22Rv1 (cell line): Measurements from ENCODE around the gene NSG1.

Experiments
- H3K27ac ChIP-seq: fragments of 450-650 bp; 2 replicates; pipeline ENCODE4 v1.5.1; 2017
- ZFX ChIP-seq: fragments of 450-650 bp; IDR thresholded peaks from 2 replicates; pipeline ENCODE4 v1.6.1; 2017; ENCODE audit warnings: antibody characterized with exemption, borderline replicate concordance
- TF ChIP-seq, protein P1 (sequence below): fragments of 450-650 bp; IDR thresholded peaks from 2 replicates; pipeline ENCODE4 v1.5.1; 2017; ENCODE audit warnings: mild to moderate bottlenecking

NSG1 gene

DNA sequence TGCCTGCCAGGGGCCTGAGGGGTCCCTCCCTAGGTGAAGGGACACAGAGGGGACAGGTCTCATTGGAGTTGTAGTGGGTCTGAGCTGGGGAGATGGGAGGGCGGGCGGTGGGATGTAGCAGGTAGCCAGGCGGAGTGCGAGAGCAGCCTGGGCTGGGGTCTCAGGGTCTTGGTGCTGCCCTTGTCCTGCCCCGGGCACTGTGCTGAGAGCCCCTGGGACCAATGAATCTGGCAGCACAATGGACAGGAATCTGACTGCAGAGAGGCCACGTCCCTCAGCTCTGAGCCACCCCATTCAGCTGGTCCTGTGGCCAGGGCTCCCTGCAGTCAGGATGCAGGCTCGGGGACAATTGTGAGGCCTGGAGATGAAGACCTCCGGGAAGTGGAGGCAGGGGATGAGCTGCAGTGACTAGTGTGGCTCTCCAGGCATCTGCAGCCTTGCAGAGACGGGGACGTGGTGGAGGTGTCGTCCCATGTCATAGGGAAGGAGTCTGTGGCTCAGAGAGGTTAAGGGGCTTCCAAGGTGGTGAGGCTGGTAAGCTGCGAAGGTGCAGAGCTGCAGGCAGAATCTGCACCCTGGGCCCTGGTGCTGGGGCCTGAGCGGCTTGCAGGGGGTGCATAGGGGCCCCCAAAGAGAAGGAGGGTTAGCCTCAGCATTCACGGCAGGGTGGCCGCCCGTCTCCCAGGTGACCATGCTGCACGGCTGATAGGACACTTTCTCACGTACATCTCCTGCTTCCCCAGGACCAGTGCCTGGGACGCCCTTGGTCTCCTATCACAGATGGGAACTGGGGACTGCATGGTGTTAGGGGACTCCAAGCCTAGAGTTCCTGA, 20.6 kb downstream of the NSG1 start:
- H3K27ac ChIP-seq, result no peak overlapping the region
- TF ChIP-seq, protein P1, sequence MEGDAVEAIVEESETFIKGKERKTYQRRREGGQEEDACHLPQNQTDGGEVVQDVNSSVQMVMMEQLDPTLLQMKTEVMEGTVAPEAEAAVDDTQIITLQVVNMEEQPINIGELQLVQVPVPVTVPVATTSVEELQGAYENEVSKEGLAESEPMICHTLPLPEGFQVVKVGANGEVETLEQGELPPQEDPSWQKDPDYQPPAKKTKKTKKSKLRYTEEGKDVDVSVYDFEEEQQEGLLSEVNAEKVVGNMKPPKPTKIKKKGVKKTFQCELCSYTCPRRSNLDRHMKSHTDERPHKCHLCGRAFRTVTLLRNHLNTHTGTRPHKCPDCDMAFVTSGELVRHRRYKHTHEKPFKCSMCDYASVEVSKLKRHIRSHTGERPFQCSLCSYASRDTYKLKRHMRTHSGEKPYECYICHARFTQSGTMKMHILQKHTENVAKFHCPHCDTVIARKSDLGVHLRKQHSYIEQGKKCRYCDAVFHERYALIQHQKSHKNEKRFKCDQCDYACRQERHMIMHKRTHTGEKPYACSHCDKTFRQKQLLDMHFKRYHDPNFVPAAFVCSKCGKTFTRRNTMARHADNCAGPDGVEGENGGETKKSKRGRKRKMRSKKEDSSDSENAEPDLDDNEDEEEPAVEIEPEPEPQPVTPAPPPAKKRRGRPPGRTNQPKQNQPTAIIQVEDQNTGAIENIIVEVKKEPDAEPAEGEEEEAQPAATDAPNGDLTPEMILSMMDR, result no peak
- no peak for TF ChIP-seq ZFX

DNA sequence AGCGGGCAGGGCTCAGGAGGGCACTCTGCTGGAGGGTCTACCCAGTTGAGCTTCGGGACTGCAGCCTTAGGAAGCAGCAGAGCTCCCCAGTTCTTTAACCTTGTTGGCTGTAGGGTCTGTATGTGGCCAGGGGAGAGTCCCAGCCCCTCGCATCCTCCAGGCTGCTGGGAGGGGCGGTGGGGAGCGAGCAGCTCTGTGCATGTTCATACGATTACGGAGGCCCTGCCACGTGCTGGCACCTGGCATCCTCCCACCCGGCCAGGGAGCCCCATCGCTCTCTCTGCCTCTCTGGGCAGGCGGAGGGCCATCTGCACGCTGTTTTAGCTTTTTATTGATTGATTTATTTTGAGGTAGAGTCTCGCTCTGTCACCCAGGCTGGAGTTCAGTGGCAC, 21.2 kb downstream of the NSG1 start:
- no peak overlapping the region for H3K27ac ChIP-seq
- TF ChIP-seq, protein P1, result no peak
- TF ChIP-seq ZFX, result no peak

GRCh38 chr4:4408576-4409335, 21.9 kb downstream of the NSG1 start:
- TF ChIP-seq ZFX, result no peak
- TF ChIP-seq, protein P1, result no peak
- H3K27ac ChIP-seq, result no peak overlapping the region

DNA sequence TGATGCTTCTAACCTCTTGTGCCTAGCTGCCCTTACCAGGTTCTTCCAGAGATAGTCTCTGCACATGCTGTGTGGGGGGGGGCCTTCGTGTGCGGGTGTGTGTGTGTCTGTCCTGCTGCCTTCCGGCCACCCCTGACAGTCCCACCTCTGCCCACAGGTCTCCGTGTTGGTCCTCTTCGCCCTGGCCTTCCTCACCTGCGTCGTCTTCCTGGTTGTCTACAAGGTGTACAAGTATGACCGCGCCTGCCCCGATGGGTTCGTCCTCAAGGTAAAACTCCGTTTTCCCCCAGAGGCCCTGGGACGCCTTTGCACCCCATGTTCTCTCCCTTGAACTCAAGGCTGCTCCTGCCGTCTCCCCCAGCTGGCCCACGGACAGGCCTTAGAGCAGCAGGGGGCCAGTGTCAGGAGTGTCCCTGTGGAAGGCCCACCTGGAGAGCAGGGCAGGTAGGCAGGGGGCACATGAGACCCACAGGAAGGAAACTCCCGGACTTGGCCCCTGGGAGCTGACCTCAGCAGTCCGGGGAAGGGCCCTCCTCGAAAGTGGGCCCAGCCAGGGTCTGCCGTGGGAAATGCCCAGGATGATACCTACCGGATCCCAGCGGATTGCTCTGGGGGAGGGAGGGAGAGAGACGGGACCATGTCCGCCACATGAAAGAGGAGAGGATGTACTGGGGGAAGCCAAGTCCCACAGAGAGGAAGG, 22.7 kb downstream of the NSG1 start:
- no peak overlapping the region for H3K27ac ChIP-seq
- TF ChIP-seq ZFX, result no peak
- TF ChIP-seq, protein P1, result no peak

- TF ChIP-seq ZFX, result no peak
- TF ChIP-seq, protein P1, result no peak
These were observed 23.4 kb downstream of the NSG1 start for GRCh38 chr4:4410271-4410670.

GRCh38 chr4:4411906-4412305, 25.0 kb downstream of the NSG1 start:
- H3K27ac ChIP-seq, result no peak overlapping the region
- no peak for TF ChIP-seq ZFX
- TF ChIP-seq, protein P1, result no peak

More at GRCh38 chr4:4410271-4410670, 23.4 kb downstream of the NSG1 start:
- no peak overlapping the region for H3K27ac ChIP-seq
